A549 treated with CORT108297 at 1 μM for 4 hours (cell line): ENCODE measurements around the gene DBI. TPM values are rescaled to one million over a fixed set of nuclear protein-coding genes. Genes with fewer than 3 reads are reported as not detected.

ENCODE experiments used
- total RNA-seq: library from RNA; stranded (reverse); fragments of 200-300 nt; extraction: Qiagen RNA extraction; gene quantifications from 5 replicates; pipeline ENCODE4 v1.2.3, GENCODE V29; 2022

Gene DBI
- total RNA-seq: 388 to 489 TPM (median 396 TPM) in 5 replicates

GRCh38 chr2:119366649-119367471 is at the start of gene DBI, which contains the start of gene C2orf76:
TSS of gene DBI (plus strand) at chr2:119366977. CDS start at chr2:119367052, 75 bp downstream.
TSS of gene C2orf76 (minus strand) at chr2:119366834. CDS start at chr2:119339959, 26,875 bp downstream.

Other genes starting within 250 kb of the DBI start
- 0.06 to 0.20 TPM (median 0.07 TPM) in 5 replicates for gene C1QL2, start 208.2 kb upstream of the DBI start, total RNA-seq
- gene STEAP3, start 143.1 kb upstream of the DBI start, total RNA-seq: 39.7 to 50.4 TPM (median 45.1 TPM) in 5 replicates
- 11.8 to 16.6 TPM (median 12.4 TPM) in 5 replicates for gene C2orf76, start 143 bp upstream of the DBI start, total RNA-seq
- gene TMEM37, start 64.9 kb downstream of the DBI start, total RNA-seq: 1.1 to 2.1 TPM (median 1.8 TPM) in 5 replicates
- gene SCTR, start 157.5 kb downstream of the DBI start, total RNA-seq: not detected in 5 replicates
- 0.17 to 0.48 TPM (median 0.32 TPM) in 5 replicates for gene CFAP221, start 177.5 kb downstream of the DBI start, total RNA-seq